Measurements from ENCODE around the gene LSP1. TPM values are rescaled to one million over a fixed set of nuclear protein-coding genes. Genes with fewer than 3 reads are reported as not detected.

LSP1 gene
- total and polyA plus RNA-seq, 2 of the 13 experiments (the other 11 are each of a cell fraction or from before 2014, with no cell fraction given): 0.59 to 1.00 TPM

DNA sequence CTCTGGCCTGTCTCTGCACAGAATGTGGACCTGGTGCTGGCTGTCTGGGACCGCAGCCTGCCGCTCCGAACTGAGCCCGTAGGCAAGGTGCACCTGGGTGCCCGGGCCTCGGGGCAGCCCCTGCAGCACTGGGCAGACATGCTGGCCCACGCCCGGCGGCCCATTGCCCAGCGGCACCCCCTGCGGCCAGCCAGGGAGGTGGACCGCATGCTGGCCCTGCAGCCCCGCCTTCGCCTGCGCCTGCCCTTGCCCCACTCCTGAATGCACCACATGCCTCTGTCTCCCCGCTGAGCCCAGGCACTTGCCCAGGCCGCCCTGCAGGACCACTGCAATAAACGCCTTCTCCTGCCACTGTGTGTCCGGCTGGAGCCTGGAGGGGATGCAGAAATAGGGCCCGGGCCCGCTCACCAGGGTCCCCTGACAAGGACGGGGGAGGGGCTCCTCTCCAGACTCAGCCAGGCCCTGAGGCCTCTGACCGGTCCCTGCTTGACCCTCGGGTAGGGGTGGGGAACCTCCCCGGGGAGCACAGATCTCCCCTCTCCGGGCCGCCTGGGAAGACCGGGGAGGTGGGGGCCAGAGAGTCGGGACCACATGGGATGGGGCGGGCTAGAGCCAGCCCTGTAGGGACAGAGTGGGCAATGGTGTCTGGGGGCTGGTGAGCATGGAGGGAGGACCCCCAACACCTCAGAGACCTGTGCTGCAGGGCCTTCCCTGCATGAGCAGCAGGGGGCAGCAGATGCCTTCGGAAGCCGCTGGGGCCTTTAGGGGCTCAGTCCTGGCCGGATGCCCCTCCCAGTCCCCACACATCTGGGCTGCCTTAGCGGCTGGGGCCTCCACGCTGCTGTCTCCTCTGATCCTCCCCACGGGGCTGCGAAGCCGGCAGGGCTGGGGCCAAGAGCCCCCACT lies 15.5 kb upstream of the LSP1 start (continued):
- TF ChIP-seq, protein P1, sequence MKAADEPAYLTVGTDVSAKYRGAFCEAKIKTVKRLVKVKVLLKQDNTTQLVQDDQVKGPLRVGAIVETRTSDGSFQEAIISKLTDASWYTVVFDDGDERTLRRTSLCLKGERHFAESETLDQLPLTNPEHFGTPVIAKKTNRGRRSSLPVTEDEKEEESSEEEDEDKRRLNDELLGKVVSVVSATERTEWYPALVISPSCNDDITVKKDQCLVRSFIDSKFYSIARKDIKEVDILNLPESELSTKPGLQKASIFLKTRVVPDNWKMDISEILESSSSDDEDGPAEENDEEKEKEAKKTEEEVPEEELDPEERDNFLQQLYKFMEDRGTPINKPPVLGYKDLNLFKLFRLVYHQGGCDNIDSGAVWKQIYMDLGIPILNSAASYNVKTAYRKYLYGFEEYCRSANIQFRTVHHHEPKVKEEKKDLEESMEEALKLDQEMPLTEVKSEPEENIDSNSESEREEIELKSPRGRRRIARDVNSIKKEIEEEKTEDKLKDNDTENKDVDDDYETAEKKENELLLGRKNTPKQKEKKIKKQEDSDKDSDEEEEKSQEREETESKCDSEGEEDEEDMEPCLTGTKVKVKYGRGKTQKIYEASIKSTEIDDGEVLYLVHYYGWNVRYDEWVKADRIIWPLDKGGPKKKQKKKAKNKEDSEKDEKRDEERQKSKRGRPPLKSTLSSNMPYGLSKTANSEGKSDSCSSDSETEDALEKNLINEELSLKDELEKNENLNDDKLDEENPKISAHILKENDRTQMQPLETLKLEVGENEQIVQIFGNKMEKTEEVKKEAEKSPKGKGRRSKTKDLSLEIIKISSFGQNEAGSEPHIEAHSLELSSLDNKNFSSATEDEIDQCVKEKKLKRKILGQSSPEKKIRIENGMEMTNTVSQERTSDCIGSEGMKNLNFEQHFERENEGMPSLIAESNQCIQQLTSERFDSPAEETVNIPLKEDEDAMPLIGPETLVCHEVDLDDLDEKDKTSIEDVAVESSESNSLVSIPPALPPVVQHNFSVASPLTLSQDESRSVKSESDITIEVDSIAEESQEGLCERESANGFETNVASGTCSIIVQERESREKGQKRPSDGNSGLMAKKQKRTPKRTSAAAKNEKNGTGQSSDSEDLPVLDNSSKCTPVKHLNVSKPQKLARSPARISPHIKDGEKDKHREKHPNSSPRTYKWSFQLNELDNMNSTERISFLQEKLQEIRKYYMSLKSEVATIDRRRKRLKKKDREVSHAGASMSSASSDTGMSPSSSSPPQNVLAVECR (CRISPR knock-in tag; IDR thresholded peaks at IDR 0.05; ENCODE audit: borderline replicate concordance): peak; percentile 43; the same call in 1 of the 2 replicates
- TF ChIP-seq ZNF331 (CRISPR knock-in tag; IDR thresholded peaks at IDR 0.05): peak; percentile 36; the same call in 1 of the 2 replicates
- no peak for TF ChIP-seq ZNF430 (CRISPR knock-in tag; IDR thresholded peaks at IDR 0.05)
- no peak for TF ChIP-seq PLRG1 (conservative IDR thresholded peaks at IDR 0.05)
- TF ChIP-seq CC2D1A (CRISPR knock-in tag; IDR thresholded peaks at IDR 0.05): no peak
- TF ChIP-seq CENPBD1 (CRISPR knock-in tag; IDR thresholded peaks at IDR 0.05; ENCODE audit: borderline replicate concordance, low read depth): no peak
- TF ChIP-seq ZNF558 (CRISPR knock-in tag; IDR thresholded peaks at IDR 0.05; ENCODE audit: borderline replicate concordance): 0 out of 2 replicates have a peak, but pooled peaks have one; percentile 55
- no peak for TF ChIP-seq RBM22 (optimal IDR thresholded peaks at IDR 0.05; ENCODE audit: low read length)
- TF ChIP-seq GABPA (IDR thresholded peaks at IDR 0.05; ENCODE audit: low read depth, low read length): no peak
- TF ChIP-seq GABPA (CRISPR knock-in tag; IDR thresholded peaks at IDR 0.05; ENCODE audit: low read depth): peak; percentile 57
- TF ChIP-seq NCOA1 (CRISPR knock-in tag; IDR thresholded peaks at IDR 0.05): 0 out of 2 replicates have a peak, but pooled peaks have one; percentile 23
- TF ChIP-seq HOXA7 (CRISPR knock-in tag; IDR thresholded peaks at IDR 0.05): no peak
- peak; percentile 55 for TF ChIP-seq SPEN (CRISPR knock-in tag; IDR thresholded peaks at IDR 0.05; ENCODE audit: low read depth)
- no peak for TF ChIP-seq RNF2 (conservative IDR thresholded peaks at IDR 0.05; ENCODE audit: low read depth)
- TF ChIP-seq, protein P2, sequence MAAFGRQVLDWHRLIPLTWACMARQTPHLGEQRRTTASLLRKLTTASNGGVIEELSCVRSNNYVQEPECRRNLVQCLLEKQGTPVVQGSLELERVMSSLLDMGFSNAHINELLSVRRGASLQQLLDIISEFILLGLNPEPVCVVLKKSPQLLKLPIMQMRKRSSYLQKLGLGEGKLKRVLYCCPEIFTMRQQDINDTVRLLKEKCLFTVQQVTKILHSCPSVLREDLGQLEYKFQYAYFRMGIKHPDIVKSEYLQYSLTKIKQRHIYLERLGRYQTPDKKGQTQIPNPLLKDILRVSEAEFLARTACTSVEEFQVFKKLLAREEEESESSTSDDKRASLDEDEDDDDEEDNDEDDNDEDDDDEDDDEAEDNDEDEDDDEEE (CRISPR knock-in tag; IDR thresholded peaks at IDR 0.05): 0 out of 2 replicates have a peak, but pooled peaks have one; percentile 16
- no peak for TF ChIP-seq ZNF343 (CRISPR knock-in tag; IDR thresholded peaks at IDR 0.05)

Measured in HepG2 (cell line).